Kidney (tissue), 14 donors: Measurements from ENCODE around the gene CYP8B1. TPM values are rescaled to one million over a fixed set of nuclear protein-coding genes. Genes with fewer than 3 reads are reported as not detected.

Experiments
- DNase-seq, 5 donors: peaks; one replicate each; pipeline ENCODE4 v3.0.0-alpha.2; 2013 to 2020
- FAIRE-seq: peaks from 2 replicates; lab custom pipeline; 2012; peaks lifted over from hg19 to GRCh38; lab: Jason Lieb, UNC
- H3K27ac ChIP-seq, 2 donors: one replicate each; pipeline ENCODE4 v1.7.0; 2013; ENCODE audit warnings: low read depth in 2 of 2, low read length in 2 of 2, inconsistent platforms in 1 of 2
- H3K27me3 ChIP-seq: one replicate; pipeline ENCODE4 v1.7.1; 2013; ENCODE audit warnings: low read length, inconsistent platforms; ENCODE audit not compliant: control insufficient read depth, insufficient read depth
- H3K36me3 ChIP-seq, 3 donors: one replicate each; pipeline versions ENCODE4 v1.7.0 to v1.7.1; 2013; ENCODE audit warnings: low read length in 3 of 3, control low read depth in 1 of 3, inconsistent platforms in 1 of 3; ENCODE audit not compliant: insufficient read depth in 3 of 3, control insufficient read depth in 2 of 3
- H3K4me1 ChIP-seq, 3 donors: one replicate each; pipeline versions ENCODE4 v1.7.0 to v1.7.1; 2013; ENCODE audit warnings: low read length in 3 of 3, inconsistent platforms in 1 of 3, low read depth in 1 of 3; ENCODE audit not compliant: control insufficient read depth in 2 of 3, insufficient read depth in 2 of 3
- H3K4me3 ChIP-seq, 3 donors: one replicate each; pipeline versions ENCODE4 v1.7.0 to v1.8.1; 2013; ENCODE audit warnings: low read length in 3 of 3, control low read depth in 1 of 3, inconsistent platforms in 1 of 3
- H3K9ac ChIP-seq, 3 donors: one replicate each; pipeline versions ENCODE4 v1.7.0 to v1.7.1; 2013; ENCODE audit warnings: low read length in 3 of 3, control low read depth in 1 of 3, inconsistent platforms in 1 of 3
- H3K9me3 ChIP-seq, 3 donors: one replicate each; pipeline versions ENCODE4 v1.7.0 to v1.7.1; 2013; ENCODE audit warnings: low read length in 3 of 3, control low read depth in 1 of 3, inconsistent platforms in 1 of 3; ENCODE audit not compliant: control insufficient read depth in 2 of 3, insufficient read depth in 1 of 3
- CTCF ChIP-seq: IDR thresholded peaks from 3 replicates; pipeline ENCODE4 v1.5.1; 2012; ENCODE audit warnings: mild to moderate bottlenecking, moderate library complexity, borderline replicate concordance; ENCODE audit not compliant: insufficient read depth; ENCODE audit errors: extremely low read depth
- intact Hi-C: fragments of 100-400 bp; cut with DNase I; formaldehyde crosslinking; loops from one replicate; pipeline ENCODE4 v1.11.1; 2022
- polyA plus RNA-seq: library from polyadenylated mRNA; stranded (reverse); fragments of 350-450 nt; fragmentation: Illumina TruSeq; extraction: RNeasy Lipid Tissue Mini Kit (QIAGEN cat#74804); gene quantifications from one replicate; pipeline ENCODE4 v1.2.3, GENCODE V29; 2014; ENCODE audit warnings: low read depth, low replicate concordance; ENCODE audit not compliant: insufficient read depth
- total RNA-seq: library from RNA; stranded (reverse); fragmentation: NEBNext Ultra II Directional; extraction: Animal tissue kit (Norgen Biotek cat#: 25700); gene quantifications from one replicate; pipeline ENCODE4 v1.2.1, GENCODE V29; 2021
- donor health status: control.
- donor health status: control.
- donor health status: control.
- donor health status: control.
- donor health status: control.
- donor health status: DM: yes; HTN: yes; CAD: no.
- donor health status: Normal renal cell carcinoma (clear cell type).

The CYP8B1 gene
- total and polyA plus RNA-seq, 2 donors from 2014 or later, result 4.3 to 10.4 TPM

GRCh38 chr3:42906848-42907183 is 31.1 kb upstream of the CYP8B1 start:
- Histone ChIP-seq H3K27ac (no peak overlapping the region), H3K27me3 (no peaks in the 10 kb centered on the region), H3K36me3 (peaks cover 5 to 15% (median 8%) of the 10 kb centered on the region in 3 donors), H3K4me3 (peak overlapping the region; percentile 49 to 71 (median 64)), H3K9ac (peak overlapping the region; percentile 21 to 68 (median 53)), H3K9me3 (peaks cover 3 to 12% (median 6%) of the 10 kb centered on the region in 3 donors), H3K4me1 (peaks cover 0 to 5% (median 5%) of the 10 kb centered on the region in 3 donors)
- FAIRE-seq (no peak), DNase-seq (peak in 2 of 5 donors; percentile 30 to 37)
- intact Hi-C loops, result no loop called here
- no peak for TF ChIP-seq CTCF

- peak within 1 kb of the TSS; percentile 49 to 71 (median 64) for H3K4me3 ChIP-seq
- no peak for FAIRE-seq
- no peaks in the 10 kb centered on the region for H3K27me3 ChIP-seq
- no peak for TF ChIP-seq CTCF
- peak within 1 kb of the TSS; percentile 21 to 68 (median 53) for H3K9ac ChIP-seq
- H3K4me1 ChIP-seq, result peaks cover 0 to 5% (median 5%) of the 10 kb centered on the region in 3 donors
- H3K27ac ChIP-seq, result peak within 1 kb of the TSS in 1 of 2 donors; percentile 23
- H3K9me3 ChIP-seq, result peaks cover 0 to 8% (median under 1%) of the 10 kb centered on the region in 3 donors
- peaks cover 0 to 10% (median 3%) of the 10 kb centered on the region in 3 donors for H3K36me3 ChIP-seq
- intact Hi-C loops, result no loop called here
- DNase-seq, result peak; percentile 72 to 88 (median 82)
Observed at GRCh38 chr3:42906070-42906847, 30.6 kb upstream of the CYP8B1 start, which contains the start of gene ZNF662. Gene ZNF662, plus strand, starts transcription at chr3:42906142. Its CDS starts 1,973 bp downstream, at chr3:42908115.

GRCh38 chr3:42905740-42906069 is 30.0 kb upstream of the CYP8B1 start:
- Histone ChIP-seq H3K4me3 (peak overlapping the region; percentile 49 to 71 (median 64)), H3K27ac (no peak overlapping the region), H3K9me3 (peaks cover 0 to 2% (median 0%) of the 10 kb centered on the region in 3 donors), H3K4me1 (peaks cover 0 to 6% (median 5%) of the 10 kb centered on the region in 3 donors), H3K36me3 (peaks cover 0 to 4% (median 2%) of the 10 kb centered on the region in 3 donors), H3K9ac (peak overlapping the region in 2 of 3 donors; percentile 48 to 53), H3K27me3 (no peaks in the 10 kb centered on the region)
- intact Hi-C loops, result no loop called here
- TF ChIP-seq CTCF, result no peak
- DNase-seq (no peak), FAIRE-seq (no peak)
